ENCODE results near the gene EFHC1. TPM values are rescaled to one million over a fixed set of nuclear protein-coding genes. Genes with fewer than 3 reads are reported as not detected.

The EFHC1 gene
- total and polyA plus RNA-seq, 2 donors (not counting 1 experiment from before 2014, with no cell fraction given), result 19.4 to 34.8 TPM

GRCh38 chr6:52553719-52554118 is 133.6 kb downstream of the EFHC1 start:
- Histone ChIP-seq H3K4me1 (ENCODE audit: control insufficient read depth in 2 of 2, insufficient read depth in 2 of 2, low read length in 2 of 2) (peaks cover 7 to 16% of the 10 kb centered on the region in 2 donors), H3K27ac (ENCODE audit: low read length in 2 of 2) (no peak overlapping the region), H4K20me1 (ENCODE audit: control insufficient read depth, insufficient read depth, low read length, poor library complexity, severe bottlenecking) (peaks cover 7% of the 10 kb centered on the region), H3K9me3 (ENCODE audit: control extremely low read depth in 1 of 3, control insufficient read depth in 2 of 3, insufficient read depth in 1 of 3, low read length in 2 of 3) (no peaks in the 10 kb centered on the region), H3K79me2 (ENCODE audit: control insufficient read depth, insufficient read depth, low read length) (peaks cover 38% of the 10 kb centered on the region), H3K27me3 (replicated peaks in 1 of 4; ENCODE audit: control extremely low read depth in 1 of 4, control insufficient read depth in 3 of 4, insufficient read depth in 4 of 4, low read length in 3 of 4) (no peaks in the 10 kb centered on the region), H2AFZ (ENCODE audit: insufficient read depth, low read depth, low read length, poor library complexity, severe bottlenecking) (no peak overlapping the region), H3K4me2 (replicated peaks; ENCODE audit: low read depth, low read length, poor library complexity, severe bottlenecking) (no peak overlapping the region), H3K4me3 (ENCODE audit: control extremely low read depth in 1 of 5, extremely low read depth in 1 of 5, insufficient read depth in 1 of 5, low read depth in 2 of 5, low read length in 4 of 5) (no peak overlapping the region), H3K9ac (ENCODE audit: low read length) (no peak overlapping the region), H3K36me3 (replicated peaks in 1 of 2; ENCODE audit: control extremely low read depth in 1 of 2, control insufficient read depth in 1 of 2, extremely low read depth in 1 of 2, insufficient read depth in 2 of 2, low read length in 1 of 2) (no peaks in the 10 kb centered on the region)
- DNase-seq (no peak), ATAC-seq (ENCODE audit: low read depth) (no peak)
- Mint-ChIP-seq H3K4me3 (no peak overlapping the region), H3K4me1 (peaks cover 39% of the 10 kb centered on the region), H3K27ac (peak overlapping the region; percentile 28), H3K27me3 (no peaks in the 10 kb centered on the region), H3K9me3 (ENCODE audit: insufficient read depth) (no peaks in the 10 kb centered on the region)
- 77% methylated on average over 2 of the region's 2 CpGs for WGBS (ENCODE audit: insufficient coverage)
- POLR2A ChIA-PET, result no interaction called here
- intact Hi-C loops (cut with micrococcal nuclease), result no loop called here
- CTCF ChIA-PET, result no interaction called here
- TF ChIP-seq, protein P1, sequence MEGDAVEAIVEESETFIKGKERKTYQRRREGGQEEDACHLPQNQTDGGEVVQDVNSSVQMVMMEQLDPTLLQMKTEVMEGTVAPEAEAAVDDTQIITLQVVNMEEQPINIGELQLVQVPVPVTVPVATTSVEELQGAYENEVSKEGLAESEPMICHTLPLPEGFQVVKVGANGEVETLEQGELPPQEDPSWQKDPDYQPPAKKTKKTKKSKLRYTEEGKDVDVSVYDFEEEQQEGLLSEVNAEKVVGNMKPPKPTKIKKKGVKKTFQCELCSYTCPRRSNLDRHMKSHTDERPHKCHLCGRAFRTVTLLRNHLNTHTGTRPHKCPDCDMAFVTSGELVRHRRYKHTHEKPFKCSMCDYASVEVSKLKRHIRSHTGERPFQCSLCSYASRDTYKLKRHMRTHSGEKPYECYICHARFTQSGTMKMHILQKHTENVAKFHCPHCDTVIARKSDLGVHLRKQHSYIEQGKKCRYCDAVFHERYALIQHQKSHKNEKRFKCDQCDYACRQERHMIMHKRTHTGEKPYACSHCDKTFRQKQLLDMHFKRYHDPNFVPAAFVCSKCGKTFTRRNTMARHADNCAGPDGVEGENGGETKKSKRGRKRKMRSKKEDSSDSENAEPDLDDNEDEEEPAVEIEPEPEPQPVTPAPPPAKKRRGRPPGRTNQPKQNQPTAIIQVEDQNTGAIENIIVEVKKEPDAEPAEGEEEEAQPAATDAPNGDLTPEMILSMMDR (IDR thresholded peaks at IDR 0.05), result no peak
- TF ChIP-seq EZH2 (IDR thresholded peaks at IDR 0.05; ENCODE audit: borderline replicate concordance, insufficient read depth, low read depth, low read length, poor library complexity, severe bottlenecking), result no peak

- no peak overlapping the region for H3K27ac ChIP-seq (ENCODE audit: low read length in 2 of 2)
- H4K20me1 ChIP-seq (ENCODE audit: control insufficient read depth, insufficient read depth, low read length, poor library complexity, severe bottlenecking), result peaks cover 16% of the 10 kb centered on the region
- ChIA-PET CTCF (interaction anchor here (0.6 kb wide), 1 partner anchor 94 kb away, joined by 3 read pairs; no protein-coding TSS in a partner anchor), POLR2A (no interaction called here)
- Mint-ChIP-seq H3K4me3 (no peak overlapping the region), H3K27me3 (no peaks in the 10 kb centered on the region), H3K27ac (no peak overlapping the region), H3K4me1 (peaks cover 35% of the 10 kb centered on the region), H3K9me3 (ENCODE audit: insufficient read depth) (no peaks in the 10 kb centered on the region)
- H3K4me2 ChIP-seq (replicated peaks; ENCODE audit: low read depth, low read length, poor library complexity, severe bottlenecking), result no peak overlapping the region
- no peaks in the 10 kb centered on the region for H3K27me3 ChIP-seq (replicated peaks in 1 of 4; ENCODE audit: control extremely low read depth in 1 of 4, control insufficient read depth in 3 of 4, insufficient read depth in 4 of 4, low read length in 3 of 4)
- no peak overlapping the region for H2AFZ ChIP-seq (ENCODE audit: insufficient read depth, low read depth, low read length, poor library complexity, severe bottlenecking)
- no peak for ATAC-seq (ENCODE audit: low read depth)
- no peaks in the 10 kb centered on the region for H3K9me3 ChIP-seq (ENCODE audit: control extremely low read depth in 1 of 3, control insufficient read depth in 2 of 3, insufficient read depth in 1 of 3, low read length in 2 of 3)
- H3K9ac ChIP-seq (ENCODE audit: low read length), result no peak overlapping the region
- TF ChIP-seq EZH2 (IDR thresholded peaks at IDR 0.05; ENCODE audit: borderline replicate concordance, insufficient read depth, low read depth, low read length, poor library complexity, severe bottlenecking), result no peak
- TF ChIP-seq, protein P1 (IDR thresholded peaks at IDR 0.05), result no peak
- intact Hi-C loops (cut with micrococcal nuclease), result no loop called here
- no peak for DNase-seq
- H3K4me3 ChIP-seq (ENCODE audit: control extremely low read depth in 1 of 5, extremely low read depth in 1 of 5, insufficient read depth in 1 of 5, low read depth in 2 of 5, low read length in 4 of 5), result no peak overlapping the region
- WGBS (ENCODE audit: insufficient coverage), result 96% methylated on average over 4 of the region's 6 CpGs
- H3K4me1 ChIP-seq (ENCODE audit: control insufficient read depth in 2 of 2, insufficient read depth in 2 of 2, low read length in 2 of 2), result peaks cover 7 to 16% of the 10 kb centered on the region in 2 donors
- H3K36me3 ChIP-seq (replicated peaks in 1 of 2; ENCODE audit: control extremely low read depth in 1 of 2, control insufficient read depth in 1 of 2, extremely low read depth in 1 of 2, insufficient read depth in 2 of 2, low read length in 1 of 2), result no peaks in the 10 kb centered on the region
- peaks cover 44% of the 10 kb centered on the region for H3K79me2 ChIP-seq (ENCODE audit: control insufficient read depth, insufficient read depth, low read length)
Observed at GRCh38 chr6:52554684-52555280, 134.6 kb downstream of the EFHC1 start.

Measured in B cell (primary cell).